NCI-H2196 (cell line): ENCODE results near the gene ALKBH7.
"Not testable (repeated sequence)": the region's sequence is repeated elsewhere in the genome, so short reads cannot be mapped to it uniquely, and the experiment has no call there.

Experiments used
- DNase-seq: peaks from one replicate; lab custom pipeline; 2025; ENCODE audit not compliant: unreplicated experiment; lab: John Stamatoyannopoulos, UW

Gene ALKBH7

GRCh38 chr19:6372594-6373095 is at the start of gene ALKBH7:
ALKBH7 (plus strand) TSS chr19:6372794; CDS start chr19:6372821, 27 bp downstream.
- peak; percentile 99 for DNase-seq

GRCh38 chr19:6324757-6325156 is 47.8 kb upstream of the ALKBH7 start:
- no peak for DNase-seq

DNA sequence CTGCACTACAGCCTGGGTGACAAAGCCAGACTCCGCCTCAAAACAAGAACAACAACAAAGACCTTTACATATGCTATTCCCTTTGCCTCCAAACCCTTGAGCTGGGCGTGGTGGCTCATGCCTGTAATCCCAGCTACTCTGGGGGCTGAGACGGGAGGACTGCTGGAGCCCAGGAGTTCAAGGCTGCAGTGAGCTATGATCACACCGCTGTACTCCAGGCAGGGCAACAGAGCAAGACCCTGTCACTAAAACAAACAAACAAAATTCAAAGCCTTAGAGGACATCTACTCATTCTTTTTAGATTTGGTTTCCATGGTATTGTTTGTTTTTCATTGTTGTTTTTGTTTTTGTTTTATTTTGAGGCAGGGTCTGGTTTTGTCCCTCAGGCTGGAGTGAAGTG is 47.0 kb upstream of the ALKBH7 start:
- DNase-seq: no peak

- DNase-seq: no peak
Measured at GRCh38 chr19:6326815-6327214, 45.8 kb upstream of the ALKBH7 start.

- DNase-seq: no peak
Measured at GRCh38 chr19:6333439-6333838, 39.2 kb upstream of the ALKBH7 start, which contains the start of gene ACER1. ACER1 (minus strand) TSS chr19:6333612; CDS start chr19:6333551, 61 bp downstream.

DNA sequence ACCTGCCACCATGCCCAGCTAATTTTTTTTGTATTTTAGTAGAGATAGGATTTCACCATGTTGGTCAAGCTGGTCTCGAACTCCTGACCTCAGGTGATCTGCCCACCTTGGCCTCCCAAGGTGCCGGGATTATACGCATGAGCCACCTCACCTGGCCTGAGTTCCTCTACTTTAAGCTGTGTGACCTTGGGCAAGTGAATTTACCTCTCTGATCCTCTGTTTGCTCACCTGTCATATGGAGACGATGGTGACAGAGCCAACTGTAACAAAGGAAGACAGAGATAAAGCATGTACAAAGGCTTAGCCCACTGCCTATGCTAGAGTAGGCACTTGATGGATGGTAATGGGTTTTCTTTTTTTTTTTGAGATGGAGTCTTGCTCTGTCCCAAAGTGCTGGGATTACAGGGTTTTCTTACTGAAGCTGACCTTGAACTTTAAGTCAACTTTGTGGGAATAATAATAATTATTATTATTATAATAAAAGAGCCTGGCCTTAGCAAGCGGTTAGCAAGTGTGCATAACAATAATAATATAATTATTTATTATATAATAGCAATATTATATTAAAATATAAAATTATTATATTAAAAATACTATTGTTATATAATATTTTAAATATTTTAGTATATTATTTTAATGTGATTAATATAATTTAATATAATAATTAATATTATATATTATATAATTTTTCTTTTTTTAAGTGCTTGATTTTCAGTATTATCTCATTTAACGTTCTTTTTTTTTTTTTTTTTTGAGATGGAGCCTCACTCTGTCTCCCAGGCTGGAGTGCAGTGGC is 37.9 kb upstream of the ALKBH7 start:
- no peak for DNase-seq

GRCh38 chr19:6340493-6341201 is 31.9 kb upstream of the ALKBH7 start:
- DNase-seq: no peak

GRCh38 chr19:6343462-6343861 is 29.1 kb upstream of the ALKBH7 start:
- no peak for DNase-seq

DNA sequence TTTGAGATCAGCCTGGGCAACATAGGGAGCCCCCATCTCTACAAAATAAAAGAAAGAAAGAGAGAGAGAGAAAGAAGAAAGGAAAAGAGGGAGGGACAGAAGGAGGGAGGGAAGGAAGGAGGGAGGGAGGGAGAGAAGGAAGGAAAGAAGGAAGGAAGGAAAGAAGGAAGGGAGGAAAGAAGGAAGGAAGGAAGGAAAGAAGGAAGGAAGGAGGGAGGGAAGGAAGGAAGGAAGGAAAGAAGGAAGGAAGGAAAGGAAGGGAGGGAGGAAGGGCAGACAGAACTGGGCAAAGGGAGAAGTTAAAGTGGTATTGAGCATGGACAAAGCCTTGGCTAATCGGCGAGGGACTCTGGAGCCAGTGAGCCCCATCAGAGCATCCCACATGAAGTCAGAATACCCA is 23.3 kb upstream of the ALKBH7 start:
- DNase-seq: not testable (repeated sequence)

GRCh38 chr19:6350688-6351087 is 21.9 kb upstream of the ALKBH7 start:
- DNase-seq: no peak

- DNase-seq: no peak
Measured at GRCh38 chr19:6352381-6353165, 20.0 kb upstream of the ALKBH7 start.

DNA sequence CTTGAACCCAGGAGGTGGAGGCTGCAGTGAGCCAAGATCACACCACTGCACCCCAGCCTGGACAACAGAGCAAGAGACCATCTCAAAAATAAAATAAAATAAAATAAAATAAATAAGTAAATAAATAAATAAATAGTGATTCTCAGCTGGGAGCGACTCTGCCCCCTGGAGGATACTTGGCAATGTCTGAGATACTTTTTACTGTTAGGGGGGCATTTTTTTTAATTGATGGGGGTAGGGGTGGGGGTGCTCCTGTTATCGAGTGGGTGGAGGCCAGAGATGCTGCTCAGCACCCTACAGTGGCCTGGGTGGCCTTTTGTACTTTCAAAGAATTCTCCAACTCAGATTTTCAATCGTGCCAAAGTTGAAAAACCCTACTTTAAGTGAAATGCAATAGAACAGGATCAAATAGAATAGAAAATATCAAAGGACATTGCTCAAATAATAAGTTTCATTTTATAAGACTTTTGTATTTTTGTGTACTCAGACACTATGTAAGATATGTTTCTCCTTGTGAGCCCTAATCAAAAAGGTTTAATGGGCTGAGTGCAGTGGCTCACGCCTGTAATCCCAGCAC is 18.4 kb upstream of the ALKBH7 start:
- DNase-seq: no peak

DNA sequence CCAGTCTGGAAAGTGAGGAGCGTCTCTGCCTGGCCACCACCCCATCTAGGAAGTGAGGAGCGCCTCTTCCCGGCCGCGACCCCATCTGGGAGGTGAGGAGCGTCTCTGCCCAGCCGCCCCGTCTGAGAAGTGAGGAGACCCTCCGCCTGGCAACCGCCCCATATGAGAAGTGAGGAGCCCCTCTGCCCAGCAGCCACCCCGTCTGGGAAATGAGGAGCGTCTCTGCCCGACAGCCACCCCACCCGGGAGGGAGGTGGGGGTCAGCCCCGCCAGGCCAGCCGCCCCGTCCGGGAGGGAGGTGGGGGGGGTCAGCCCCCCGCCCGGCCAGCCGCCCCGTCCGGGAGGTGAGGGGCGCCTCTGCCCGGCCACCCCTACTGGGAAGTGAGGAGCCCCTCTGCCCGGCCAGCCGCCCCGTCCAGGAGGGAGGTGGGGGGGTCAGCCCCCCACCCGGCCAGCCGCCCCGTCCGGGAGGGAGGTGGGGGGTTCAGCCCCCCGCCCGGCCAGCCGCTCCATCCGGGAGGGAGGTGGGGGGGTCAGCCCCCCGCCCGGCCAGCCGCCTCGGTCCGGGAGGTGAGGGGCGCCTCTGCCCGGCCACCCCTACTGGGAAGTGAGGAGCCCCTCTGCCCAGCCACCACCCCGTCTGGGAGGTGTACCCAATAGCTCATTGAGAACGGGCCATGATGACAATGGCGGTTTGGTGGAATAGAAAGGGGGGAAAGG is 17.1 kb upstream of the ALKBH7 start:
- not testable (repeated sequence) for DNase-seq

GRCh38 chr19:6357174-6357573 is 15.4 kb upstream of the ALKBH7 start:
- no peak for DNase-seq

DNA sequence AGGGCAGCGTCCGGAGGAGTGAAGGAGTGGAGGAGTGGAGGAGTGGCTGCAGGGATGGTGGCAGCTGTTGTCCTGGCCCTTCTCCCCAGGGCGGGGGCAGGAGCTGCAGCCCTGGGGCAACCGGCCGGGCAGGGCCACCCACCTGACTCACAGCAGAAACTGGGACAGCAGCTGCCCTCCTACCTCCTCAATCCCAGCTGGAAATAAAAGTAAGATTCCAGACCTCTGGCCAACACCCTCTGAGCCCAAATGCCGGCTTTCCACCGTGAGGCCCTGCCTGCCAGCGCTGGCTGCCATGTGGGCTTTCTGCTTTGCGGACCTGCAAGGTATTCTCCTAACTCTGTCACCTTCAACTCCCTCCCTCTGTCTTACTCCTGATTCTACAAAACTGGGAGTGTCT is 14.6 kb upstream of the ALKBH7 start:
- no peak for DNase-seq

DNA sequence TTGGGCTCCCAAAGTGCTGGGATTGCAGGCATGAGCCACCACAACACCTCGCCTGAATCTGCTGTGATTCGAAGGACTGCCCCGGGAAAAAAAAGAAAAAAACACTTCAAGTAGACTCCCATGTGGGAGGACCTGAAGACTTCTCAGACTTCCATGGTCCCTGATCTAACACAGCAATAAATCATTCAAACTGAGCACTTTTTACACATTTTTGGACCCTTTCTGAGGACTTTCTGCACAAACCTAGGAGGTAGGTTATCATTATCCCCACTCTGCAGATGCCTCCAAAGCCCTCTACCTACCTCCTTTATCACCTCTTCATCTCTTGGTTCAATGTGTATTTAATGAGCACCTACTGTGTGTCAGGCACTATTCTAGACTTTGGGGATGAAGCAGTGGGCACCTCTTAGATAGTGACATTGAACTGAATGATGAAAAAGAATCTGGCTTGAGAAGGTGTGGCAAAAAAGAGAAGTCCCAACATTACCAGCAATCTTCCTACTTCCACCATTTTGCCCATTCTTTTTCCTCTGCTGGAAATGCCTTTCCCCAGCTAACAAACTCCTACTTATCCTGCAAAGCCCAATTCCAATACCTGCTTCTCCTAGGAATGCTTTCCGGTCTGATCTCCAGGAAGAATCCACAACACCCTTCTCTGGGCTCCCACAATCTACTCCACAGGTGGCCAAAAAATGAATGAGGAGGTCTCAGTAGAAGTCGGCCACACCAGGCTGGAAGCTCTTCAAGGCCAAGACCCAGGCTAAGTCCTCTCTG is 12.8 kb upstream of the ALKBH7 start:
- no peak for DNase-seq

GRCh38 chr19:6360445-6360844 is 12.1 kb upstream of the ALKBH7 start:
- DNase-seq: not testable (repeated sequence)

DNA sequence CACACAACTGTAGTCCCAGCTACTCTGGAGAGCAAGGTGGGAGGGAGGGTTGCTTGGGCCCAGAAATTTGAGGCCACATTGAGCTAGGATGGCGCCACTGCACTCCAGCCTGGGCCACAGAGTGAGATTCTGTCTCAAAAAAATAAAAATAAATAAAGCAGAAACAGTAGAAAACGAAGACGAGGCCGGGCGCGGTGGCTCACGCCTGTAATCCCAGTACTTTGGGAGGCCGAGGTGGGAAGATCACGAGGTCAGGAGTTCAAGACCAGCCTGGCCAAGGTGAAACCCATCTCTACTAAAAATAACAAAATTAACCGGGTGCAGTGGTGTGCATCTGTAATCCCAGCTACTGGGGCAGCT is 11.8 kb upstream of the ALKBH7 start:
- DNase-seq: not testable (repeated sequence)

- DNase-seq: no peak
Measured at GRCh38 chr19:6362027-6362350, 10.6 kb upstream of the ALKBH7 start.

- DNase-seq: no peak
Measured at GRCh38 chr19:6362351-6362801, 10.2 kb upstream of the ALKBH7 start.
